ENCODE results near the gene FLYWCH1. TPM values are rescaled to one million over a fixed set of nuclear protein-coding genes. Genes with fewer than 3 reads are reported as not detected.

FLYWCH1 gene
- total and polyA plus RNA-seq, 2 experiments from 2014 or later: 16.0 to 44.7 TPM

DNA sequence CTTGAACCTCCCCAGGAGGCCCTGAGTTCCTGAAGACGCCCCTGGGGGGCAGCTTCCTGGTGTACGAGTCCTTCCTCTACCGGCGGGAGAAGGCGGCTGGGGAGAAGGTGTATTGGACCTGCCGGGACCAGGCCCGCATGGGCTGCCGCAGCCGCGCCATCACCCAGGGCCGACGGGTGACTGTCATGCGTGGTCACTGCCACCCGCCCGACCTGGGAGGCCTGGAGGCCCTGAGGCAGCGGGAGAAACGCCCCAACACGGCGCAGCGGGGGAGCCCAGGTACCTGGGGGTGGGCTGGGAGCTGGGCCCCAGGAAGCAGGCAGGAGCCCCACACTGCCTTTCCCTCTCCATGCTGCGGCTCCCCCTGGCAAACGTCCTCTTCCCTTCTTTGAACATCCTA is 22.0 kb downstream of the FLYWCH1 start:
- Histone ChIP-seq H3K4me2 (ENCODE audit: unreplicated experiment) (no peak overlapping the region), H3K27me3 (replicated peaks; ENCODE audit: insufficient read depth) (no peaks in the 10 kb centered on the region), H4K20me1 (ENCODE audit: insufficient read depth) (no peaks in the 10 kb centered on the region), H3K79me2 (ENCODE audit: insufficient read depth) (no peaks in the 10 kb centered on the region), H3K9ac (no peak overlapping the region), H3K4me3 (no peak overlapping the region), H2AFZ (no peak overlapping the region), H3K9me2 (ENCODE audit: insufficient read depth) (no peaks in the 10 kb centered on the region), H3K27ac (no peak overlapping the region), H3K9me3 (ENCODE audit: low read depth) (no peaks in the 10 kb centered on the region), H3K4me1 (ENCODE audit: insufficient read depth) (no peaks in the 10 kb centered on the region), H3K36me3 (ENCODE audit: low read depth) (peaks cover 3% of the 10 kb centered on the region; the same call in 1 of the 2 replicates), H3F3A (ENCODE audit: insufficient read depth) (no peaks in the 10 kb centered on the region)
- TF ChIP-seq EZH2phosphoT487 (IDR thresholded peaks at IDR 0.05; ENCODE audit: insufficient read depth, low read depth) (no peak), EZH2 (IDR thresholded peaks at IDR 0.05; ENCODE audit: insufficient read depth, poor library complexity, severe bottlenecking) (no peak)
- WGBS, 2 experiments (ENCODE audit: low coverage in 1 of 2, low lambda C conversion rate in 2 of 2, missing lambda C conversion rate in 2 of 2): 87 to 90% methylated on average over 20 to 22 of the region's 22 CpGs
- no peak for DNase-seq
- in situ Hi-C loops (cut with MboI): no loop called here

DNA sequence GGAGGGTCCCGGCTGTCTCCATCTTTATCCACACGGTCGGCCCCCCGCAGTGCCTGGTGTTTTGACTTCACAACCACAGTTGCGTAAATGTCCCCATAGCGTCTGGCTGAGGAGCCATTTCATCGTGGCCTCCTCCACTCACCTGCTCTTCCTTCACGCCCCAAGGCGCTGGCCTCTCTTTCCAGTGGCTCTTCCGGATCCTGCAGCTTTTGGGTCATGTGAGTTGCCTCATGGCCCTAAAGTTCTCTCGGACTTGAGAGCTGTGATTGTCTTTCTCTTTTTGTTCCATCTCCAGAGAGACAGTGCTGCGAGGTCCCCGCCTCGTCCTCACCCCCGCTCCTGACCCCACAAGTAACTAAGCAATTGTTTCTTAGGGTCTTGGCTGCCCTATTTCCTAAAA is 22.7 kb downstream of the FLYWCH1 start:
- no peaks in the 10 kb centered on the region for H3K9me3 ChIP-seq (ENCODE audit: low read depth)
- TF ChIP-seq EZH2 (IDR thresholded peaks at IDR 0.05; ENCODE audit: insufficient read depth, poor library complexity, severe bottlenecking): no peak
- no peak for TF ChIP-seq EZH2phosphoT487 (IDR thresholded peaks at IDR 0.05; ENCODE audit: insufficient read depth, low read depth)
- H3F3A ChIP-seq (ENCODE audit: insufficient read depth): no peaks in the 10 kb centered on the region
- no peaks in the 10 kb centered on the region for H4K20me1 ChIP-seq (ENCODE audit: insufficient read depth)
- H3K9me2 ChIP-seq (ENCODE audit: insufficient read depth): no peaks in the 10 kb centered on the region
- H2AFZ ChIP-seq: no peak overlapping the region
- in situ Hi-C loops (cut with MboI): no loop called here
- 87 to 90% methylated on average over 15 of the region's 15 CpGs for WGBS, 2 experiments (ENCODE audit: low coverage in 1 of 2, low lambda C conversion rate in 2 of 2, missing lambda C conversion rate in 2 of 2)
- no peaks in the 10 kb centered on the region for H3K4me1 ChIP-seq (ENCODE audit: insufficient read depth)
- H3K4me2 ChIP-seq (ENCODE audit: unreplicated experiment): no peak overlapping the region
- H3K4me3 ChIP-seq: no peak overlapping the region
- H3K36me3 ChIP-seq (ENCODE audit: low read depth): peaks cover 10% of the 10 kb centered on the region; the same call in 1 of the 2 replicates
- H3K79me2 ChIP-seq (ENCODE audit: insufficient read depth): no peaks in the 10 kb centered on the region
- no peak overlapping the region for H3K27ac ChIP-seq
- no peak for DNase-seq
- no peaks in the 10 kb centered on the region for H3K27me3 ChIP-seq (replicated peaks; ENCODE audit: insufficient read depth)
- H3K9ac ChIP-seq: no peak overlapping the region

DNA sequence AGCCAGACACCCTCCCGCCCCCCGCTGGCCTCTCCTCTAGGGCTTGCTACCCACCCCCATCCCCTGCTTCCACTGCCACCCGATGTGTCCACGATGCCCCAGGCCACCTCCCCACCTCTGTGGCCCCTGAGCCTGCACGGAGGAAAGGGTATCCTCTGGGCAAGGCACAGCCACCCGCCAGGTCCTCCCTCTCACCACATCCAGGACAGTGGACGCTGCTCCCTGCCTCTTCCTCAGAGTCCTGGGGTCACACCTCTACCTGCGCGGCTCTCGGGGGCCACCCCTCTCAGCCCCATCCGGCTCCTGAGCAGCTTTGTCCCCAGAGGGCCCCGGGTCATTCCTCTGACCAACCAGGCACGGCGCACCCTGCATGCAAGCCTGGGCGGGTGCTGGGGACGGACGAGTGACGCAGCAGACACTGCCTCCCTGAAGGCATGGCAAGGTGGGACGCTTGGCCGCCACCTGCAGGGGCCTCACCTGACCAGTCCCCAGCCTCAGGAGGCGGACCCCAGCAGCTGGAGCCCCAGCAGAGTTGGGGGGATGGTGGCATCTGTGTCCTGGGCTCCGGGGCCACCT is 24.8 kb downstream of the FLYWCH1 start:
- Histone ChIP-seq H4K20me1 (ENCODE audit: insufficient read depth) (no peaks in the 10 kb centered on the region), H3K4me2 (ENCODE audit: unreplicated experiment) (no peak overlapping the region), H3K9me3 (ENCODE audit: low read depth) (no peaks in the 10 kb centered on the region), H2AFZ (no peak overlapping the region), H3K4me1 (ENCODE audit: insufficient read depth) (no peaks in the 10 kb centered on the region), H3K79me2 (ENCODE audit: insufficient read depth) (no peaks in the 10 kb centered on the region), H3F3A (ENCODE audit: insufficient read depth) (no peaks in the 10 kb centered on the region), H3K27ac (no peak overlapping the region), H3K4me3 (no peak overlapping the region), H3K27me3 (replicated peaks; ENCODE audit: insufficient read depth) (no peaks in the 10 kb centered on the region), H3K9me2 (ENCODE audit: insufficient read depth) (no peaks in the 10 kb centered on the region), H3K9ac (no peak overlapping the region), H3K36me3 (ENCODE audit: low read depth) (peaks cover 23% of the 10 kb centered on the region; the same call in 1 of the 2 replicates)
- in situ Hi-C loops (cut with MboI): no loop called here
- no peak for TF ChIP-seq EZH2 (IDR thresholded peaks at IDR 0.05; ENCODE audit: insufficient read depth, poor library complexity, severe bottlenecking)
- no peak for TF ChIP-seq EZH2phosphoT487 (IDR thresholded peaks at IDR 0.05; ENCODE audit: insufficient read depth, low read depth)
- WGBS, 2 experiments (ENCODE audit: low coverage in 1 of 2, low lambda C conversion rate in 2 of 2, missing lambda C conversion rate in 2 of 2): 93 to 94% methylated on average over 17 to 22 of the region's 22 CpGs
- no peak for DNase-seq

DNA sequence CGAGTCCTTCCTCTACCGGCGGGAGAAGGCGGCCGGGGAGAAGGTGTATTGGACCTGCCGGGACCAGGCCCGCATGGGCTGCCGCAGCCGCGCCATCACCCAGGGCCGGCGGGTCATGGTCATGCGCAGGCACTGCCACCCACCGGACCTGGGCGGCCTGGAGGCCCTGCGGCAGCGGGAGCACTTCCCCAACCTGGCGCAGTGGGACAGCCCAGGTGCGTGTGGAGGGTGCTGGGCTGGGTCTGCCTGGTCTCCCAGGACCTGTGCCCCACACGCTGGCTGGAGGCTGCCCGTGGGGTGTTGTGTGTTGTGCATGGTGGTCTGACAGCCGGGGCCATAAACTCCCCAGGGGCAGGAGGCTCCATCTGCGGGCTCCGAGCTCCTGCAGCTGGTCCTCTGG is 25.4 kb downstream of the FLYWCH1 start:
- 97% methylated on average over 19 to 24 of the region's 24 CpGs for WGBS, 2 experiments (ENCODE audit: low coverage in 1 of 2, low lambda C conversion rate in 2 of 2, missing lambda C conversion rate in 2 of 2)
- H3K4me3 ChIP-seq: no peak overlapping the region
- no peaks in the 10 kb centered on the region for H3F3A ChIP-seq (ENCODE audit: insufficient read depth)
- H3K27ac ChIP-seq: no peak overlapping the region
- H3K4me2 ChIP-seq (ENCODE audit: unreplicated experiment): no peak overlapping the region
- TF ChIP-seq EZH2 (IDR thresholded peaks at IDR 0.05; ENCODE audit: insufficient read depth, poor library complexity, severe bottlenecking): no peak
- TF ChIP-seq EZH2phosphoT487 (IDR thresholded peaks at IDR 0.05; ENCODE audit: insufficient read depth, low read depth): no peak
- no peaks in the 10 kb centered on the region for H3K27me3 ChIP-seq (replicated peaks; ENCODE audit: insufficient read depth)
- no peak overlapping the region for H2AFZ ChIP-seq
- H3K79me2 ChIP-seq (ENCODE audit: insufficient read depth): no peaks in the 10 kb centered on the region
- peaks cover 23% of the 10 kb centered on the region; the same call in 1 of the 2 replicates for H3K36me3 ChIP-seq (ENCODE audit: low read depth)
- in situ Hi-C loops (cut with MboI): no loop called here
- no peaks in the 10 kb centered on the region for H3K9me3 ChIP-seq (ENCODE audit: low read depth)
- no peak overlapping the region for H3K9ac ChIP-seq
- H4K20me1 ChIP-seq (ENCODE audit: insufficient read depth): no peaks in the 10 kb centered on the region
- DNase-seq: no peak
- H3K9me2 ChIP-seq (ENCODE audit: insufficient read depth): no peaks in the 10 kb centered on the region
- H3K4me1 ChIP-seq (ENCODE audit: insufficient read depth): no peaks in the 10 kb centered on the region

Measured in GM23248 (cell line).